CD4-positive, alpha-beta memory T cell (primary cell): ENCODE measurements around the gene OR52K2. TPM values are rescaled to one million over a fixed set of nuclear protein-coding genes. Genes with fewer than 3 reads are reported as not detected.
A peak's percentile ranks its signal among the peaks of the same experiment; 100 is the strongest.
"Not testable (repeated sequence)": the region's sequence is repeated elsewhere in the genome, so short reads cannot be mapped to it uniquely, and the experiment has no call there.

Source experiments
- CTCF ChIA-PET: fragments of 350-600 bp; sonication (Branson Sonifier 250); formaldehyde crosslinking; loops from one replicate; lab custom pipeline; 2021; ENCODE audit warnings: inconsistent platforms; ENCODE audit not compliant: partially characterized antibody; lab: Charles Lee
- POLR2A ChIA-PET: fragments of 350-600 bp; sonication (Branson Sonifier 250); formaldehyde crosslinking; loops from one replicate; lab custom pipeline; 2021; ENCODE audit not compliant: partially characterized antibody; lab: Charles Lee
- DNase-seq, 5 donors: peaks; one replicate each; pipeline versions ENCODE4 v3.0.0 to v3.0.0-alpha.2; 2020 to 2022; ENCODE audit warnings: mixed read lengths in 1 of 5
- H3K27ac ChIP-seq: one replicate; pipeline ENCODE4 v1.7.0; 2013; ENCODE audit warnings: low read depth, low read length
- H3K27me3 ChIP-seq: 2 replicates; pipeline ENCODE4 v1.7.0; 2013; ENCODE audit warnings: mild to moderate bottlenecking, low read length, moderate library complexity; ENCODE audit not compliant: insufficient read depth
- H3K36me3 ChIP-seq: 2 replicates; pipeline ENCODE4 v1.7.0; 2013; ENCODE audit warnings: mild to moderate bottlenecking, low read length, moderate library complexity; ENCODE audit not compliant: insufficient read depth
- H3K4me1 ChIP-seq: 2 replicates; pipeline ENCODE4 v1.7.0; 2013; ENCODE audit warnings: mild to moderate bottlenecking, low read length, moderate library complexity; ENCODE audit not compliant: insufficient read depth
- H3K4me3 ChIP-seq, 2 donors: one replicate each; pipeline ENCODE4 v1.7.0; 2013; ENCODE audit warnings: low read length in 2 of 2, mild to moderate bottlenecking in 1 of 2
- H3K9me3 ChIP-seq, 2 donors: one replicate each; pipeline ENCODE4 v1.7.0; 2013; ENCODE audit warnings: low read length in 2 of 2, control low read depth in 1 of 2; ENCODE audit not compliant: control insufficient read depth in 1 of 2
- H3K27ac Mint-ChIP-seq, 7 donors: one replicate each; pipeline ENCODE4 v1.8.0; 2020 to 2021; ENCODE audit warnings: mixed read lengths in 7 of 7, mild to moderate bottlenecking in 6 of 7, inconsistent platforms in 3 of 7, moderate library complexity in 3 of 7
- H3K27me3 Mint-ChIP-seq, 2 donors: one replicate each; pipeline ENCODE4 v1.8.0; 2020 to 2021; ENCODE audit warnings: mixed read lengths in 2 of 2
- H3K36me3 Mint-ChIP-seq, 2 donors: one replicate each; pipeline ENCODE4 v1.8.0; 2020 to 2021; ENCODE audit warnings: mixed read lengths in 2 of 2, inconsistent platforms in 1 of 2, mild to moderate bottlenecking in 1 of 2
- H3K4me1 Mint-ChIP-seq, 4 donors: one replicate each; pipeline ENCODE4 v1.8.0; 2020 to 2021; ENCODE audit warnings: mixed read lengths in 4 of 4, mild to moderate bottlenecking in 1 of 4
- H3K4me3 Mint-ChIP-seq, 8 donors: one replicate each; pipeline ENCODE4 v1.8.0; 2020 to 2021; ENCODE audit warnings: mixed read lengths in 8 of 8, mild to moderate bottlenecking in 7 of 8, moderate library complexity in 6 of 8, inconsistent platforms in 3 of 8
- H3K9me3 Mint-ChIP-seq, 8 donors: one replicate each; pipeline ENCODE4 v1.8.0; 2020 to 2021; ENCODE audit warnings: mixed read lengths in 8 of 8, mild to moderate bottlenecking in 5 of 8, inconsistent platforms in 3 of 8, moderate library complexity in 1 of 8
- intact Hi-C: fragments of 100-400 bp; cut with micrococcal nuclease; formaldehyde crosslinking; loops from one replicate; pipeline ENCODE4 v1.15.1; 2023
- polyA plus RNA-seq, 2 donors: library from polyadenylated mRNA; unstranded; fragments of 300-500 nt; fragmentation: Illumina TruSeq; gene quantifications; one replicate each; pipeline ENCODE4 v1.2.3, GENCODE V29; 2021
- total RNA-seq, 2 experiments: library from RNA; stranded (reverse); gene quantifications; one replicate each; pipeline ENCODE4 v1.2.3, GENCODE V29; 2021

The OR52K2 gene
- total and polyA plus RNA-seq, 4 experiments from 2014 or later: not detected

GRCh38 chr11:4480577-4481239 is 31.6 kb downstream of the OR52K2 start:
- ChIA-PET POLR2A (no interaction called here), CTCF (no interaction called here)
- Mint-ChIP-seq H3K4me1 (no peaks in the 10 kb centered on the region), H3K27ac (no peak overlapping the region), H3K4me3 (no peak overlapping the region), H3K36me3 (no peaks in the 10 kb centered on the region), H3K27me3 (peaks cover 7 to 14% of the 10 kb centered on the region in 2 donors), H3K9me3 (no peaks in the 10 kb centered on the region)
- H3K27ac ChIP-seq: no peak overlapping the region
- no peak overlapping the region for H3K4me3 ChIP-seq
- intact Hi-C loops: no loop called here
- H3K27me3 ChIP-seq: no peaks in the 10 kb centered on the region
- no peaks in the 10 kb centered on the region for H3K36me3 ChIP-seq
- no peak for DNase-seq
- H3K9me3 ChIP-seq: no peaks in the 10 kb centered on the region
- H3K4me1 ChIP-seq: no peaks in the 10 kb centered on the region

GRCh38 chr11:4481240-4481582 is 32.1 kb downstream of the OR52K2 start:
- Mint-ChIP-seq H3K27me3 (peaks cover 7 to 14% of the 10 kb centered on the region in 2 donors), H3K27ac (no peak overlapping the region), H3K36me3 (no peaks in the 10 kb centered on the region), H3K4me3 (no peak overlapping the region), H3K4me1 (no peaks in the 10 kb centered on the region), H3K9me3 (no peaks in the 10 kb centered on the region)
- no peaks in the 10 kb centered on the region for H3K4me1 ChIP-seq
- no peak for DNase-seq
- CTCF ChIA-PET: no interaction called here
- POLR2A ChIA-PET: no interaction called here
- H3K36me3 ChIP-seq: no peaks in the 10 kb centered on the region
- no peaks in the 10 kb centered on the region for H3K27me3 ChIP-seq
- no peaks in the 10 kb centered on the region for H3K9me3 ChIP-seq
- no peak overlapping the region for H3K27ac ChIP-seq
- intact Hi-C loops: no loop called here
- no peak overlapping the region for H3K4me3 ChIP-seq

- no peaks in the 10 kb centered on the region for H3K27me3 ChIP-seq
- no peaks in the 10 kb centered on the region for H3K4me1 ChIP-seq
- Mint-ChIP-seq H3K27me3 (peaks cover 3 to 9% of the 10 kb centered on the region in 2 donors), H3K9me3 (no peaks in the 10 kb centered on the region), H3K36me3 (no peaks in the 10 kb centered on the region), H3K4me3 (no peak within 1 kb of the TSS), H3K4me1 (no peaks in the 10 kb centered on the region), H3K27ac (no peak within 1 kb of the TSS)
- DNase-seq: no peak
- H3K27ac ChIP-seq: no peak within 1 kb of the TSS
- ChIA-PET CTCF (interaction anchor here (0.7 to 1.6 kb wide), 5 partner anchors 10 to 295 kb away, joined by 3 to 6 read pairs (median 3); no protein-coding TSS in a partner anchor), POLR2A (no interaction called here)
- no peaks in the 10 kb centered on the region for H3K9me3 ChIP-seq
- no peaks in the 10 kb centered on the region for H3K36me3 ChIP-seq
- no peak within 1 kb of the TSS for H3K4me3 ChIP-seq
- intact Hi-C loops: no loop called here
Observed at GRCh38 chr11:4482445-4482844, 33.4 kb downstream of the OR52K2 start, which contains the start of gene OR52K1. Gene OR52K1, plus strand, starts transcription at chr11:4482646. Its CDS starts 6,255 bp downstream, at chr11:4488901.

- Histone ChIP-seq H3K9me3 (no peaks in the 10 kb centered on the region), H3K27me3 (no peaks in the 10 kb centered on the region), H3K27ac (no peak overlapping the region), H3K4me3 (no peak overlapping the region), H3K4me1 (no peaks in the 10 kb centered on the region), H3K36me3 (no peaks in the 10 kb centered on the region)
- CTCF ChIA-PET: interaction anchor here (0.7 kb wide), 1 partner anchor 9 kb away, joined by 3 read pairs; no protein-coding TSS in a partner anchor
- Mint-ChIP-seq H3K36me3 (no peaks in the 10 kb centered on the region), H3K9me3 (peaks cover 0 to 1% (median 0%) of the 10 kb centered on the region in 8 donors), H3K4me1 (no peaks in the 10 kb centered on the region), H3K27ac (no peak overlapping the region), H3K4me3 (no peak overlapping the region), H3K27me3 (peaks cover 2 to 11% of the 10 kb centered on the region in 2 donors)
- no peak for DNase-seq
- POLR2A ChIA-PET: no interaction called here
- intact Hi-C loops: no loop called here
Observed at GRCh38 chr11:4484310-4484709, 35.2 kb downstream of the OR52K2 start.

GRCh38 chr11:4491405-4491804 is 42.3 kb downstream of the OR52K2 start:
- H3K27ac Mint-ChIP-seq, H3K36me3 ChIP-seq, H3K4me3 ChIP-seq, H3K9me3 ChIP-seq, H3K4me1 Mint-ChIP-seq, intact Hi-C loops, H3K27me3 ChIP-seq, POLR2A ChIA-PET, H3K9me3 Mint-ChIP-seq, H3K36me3 Mint-ChIP-seq, H3K27ac ChIP-seq, H3K4me1 ChIP-seq, DNase-seq, H3K4me3 Mint-ChIP-seq: not testable (repeated sequence)
- peaks cover 2 to 13% of the 10 kb centered on the region in 2 donors for H3K27me3 Mint-ChIP-seq
- CTCF ChIA-PET: interaction anchor here (1.0 to 7.8 kb wide), 5 partner anchors 9 to 305 kb away, joined by 3 to 178 read pairs (median 3); partner anchors contain the start of genes OR52K1 and OR52M1

GRCh38 chr11:4491878-4492606 is 42.9 kb downstream of the OR52K2 start:
- no peaks in the 10 kb centered on the region for H3K36me3 Mint-ChIP-seq
- H3K36me3 ChIP-seq: no peaks in the 10 kb centered on the region
- H3K4me1 ChIP-seq: no peaks in the 10 kb centered on the region
- peaks cover 2 to 13% of the 10 kb centered on the region in 2 donors for H3K27me3 Mint-ChIP-seq
- H3K9me3 ChIP-seq: no peaks in the 10 kb centered on the region
- no peak overlapping the region for H3K27ac Mint-ChIP-seq
- no peak for DNase-seq
- peaks cover 0 to 3% (median 0%) of the 10 kb centered on the region in 8 donors for H3K9me3 Mint-ChIP-seq
- H3K27ac ChIP-seq: no peak overlapping the region
- no peak overlapping the region for H3K4me3 ChIP-seq
- no peak overlapping the region for H3K4me3 Mint-ChIP-seq
- intact Hi-C loops: no loop called here
- ChIA-PET CTCF (interaction anchor here (1.0 to 7.8 kb wide), 7 partner anchors 10 to 306 kb away, joined by 3 to 178 read pairs (median 3); partner anchors contain the start of genes OR52K1 and OR52M1), POLR2A (no interaction called here)
- peaks cover 0 to 4% (median 2%) of the 10 kb centered on the region in 4 donors for H3K4me1 Mint-ChIP-seq
- no peaks in the 10 kb centered on the region for H3K27me3 ChIP-seq

GRCh38 chr11:4493480-4493818 is 44.4 kb downstream of the OR52K2 start:
- no peak overlapping the region for H3K27ac Mint-ChIP-seq
- H3K27me3 Mint-ChIP-seq: peaks cover 0 to 13% of the 10 kb centered on the region in 2 donors
- Histone ChIP-seq H3K9me3 (no peaks in the 10 kb centered on the region), H3K27me3 (no peaks in the 10 kb centered on the region), H3K27ac (no peak overlapping the region), H3K4me3 (no peak overlapping the region), H3K4me1 (no peaks in the 10 kb centered on the region), H3K36me3 (no peaks in the 10 kb centered on the region)
- H3K36me3 Mint-ChIP-seq: no peaks in the 10 kb centered on the region
- DNase-seq: no peak
- peaks cover 0 to 3% (median 0%) of the 10 kb centered on the region in 8 donors for H3K9me3 Mint-ChIP-seq
- ChIA-PET CTCF (interaction anchor here (0.6 to 7.8 kb wide), 10 partner anchors 9 to 314 kb away, joined by 3 to 178 read pairs (median 4); partner anchors contain the start of genes OR52K1 and OR52K2), POLR2A (no interaction called here)
- H3K4me1 Mint-ChIP-seq: peaks cover 0 to 4% (median 2%) of the 10 kb centered on the region in 4 donors
- intact Hi-C loops: no loop called here
- peak overlapping the region in 1 of 8 donors; percentile 68 for H3K4me3 Mint-ChIP-seq
